ENCODE data around the gene PLXNA4.

PLXNA4 gene

DNA sequence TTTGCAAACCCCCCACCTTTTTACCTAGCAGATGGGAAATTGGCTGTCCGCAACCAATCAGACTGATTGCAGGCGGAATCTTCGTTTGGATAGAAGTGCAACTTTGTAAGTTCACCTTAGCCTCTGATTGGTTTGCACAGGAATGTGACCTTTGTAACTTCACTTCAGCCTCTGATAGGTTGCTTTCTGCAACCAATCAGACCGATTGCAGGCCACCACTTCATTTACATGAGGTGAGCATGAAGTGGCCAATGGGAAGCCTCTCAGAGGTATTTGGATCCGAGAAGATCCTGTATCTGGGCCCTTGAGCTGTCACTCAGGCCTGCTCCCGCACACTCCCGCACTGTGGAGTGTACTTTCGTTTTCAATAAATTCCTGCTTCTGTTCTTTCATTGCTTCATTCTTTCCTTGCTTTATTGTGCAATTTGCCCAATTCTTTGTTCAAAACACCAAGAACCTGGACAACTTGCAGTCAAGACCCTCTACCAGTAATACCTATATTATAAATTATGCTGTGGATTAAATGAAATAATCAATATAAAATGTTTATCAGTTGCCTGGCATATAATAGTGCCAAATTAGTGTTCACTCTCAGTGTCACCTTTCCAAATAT, 491.4 kb downstream of the PLXNA4 start:
- no peak for ATAC-seq

DNA sequence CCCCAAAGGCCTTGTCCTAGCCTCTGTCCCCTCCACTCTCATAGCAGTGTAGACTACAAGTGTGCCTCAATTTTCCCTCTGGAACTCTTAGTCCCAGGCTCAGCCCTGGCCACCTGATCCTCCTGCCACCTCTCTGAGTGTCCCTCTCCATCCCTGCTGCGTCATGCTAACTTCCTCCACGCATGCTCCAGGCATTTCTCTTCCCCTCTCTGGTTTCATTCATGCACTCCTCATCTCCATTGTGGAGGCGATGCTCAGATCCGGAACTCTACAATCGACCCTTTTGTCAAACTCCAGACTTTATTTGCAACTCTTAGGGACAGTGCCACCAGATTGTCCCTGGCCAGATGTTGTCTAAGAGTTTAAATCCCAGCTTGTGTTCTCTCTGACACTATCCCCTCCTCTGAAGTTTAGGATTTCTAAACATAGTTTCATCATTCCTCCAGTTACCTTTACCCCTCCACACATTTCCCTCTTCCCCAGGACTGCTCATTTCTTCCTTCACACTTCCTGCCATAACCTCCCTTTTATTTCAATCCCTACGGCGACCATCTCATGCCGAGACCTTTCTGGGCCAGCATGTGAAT, 492.6 kb downstream of the PLXNA4 start:
- DNase-seq: no peak
- ATAC-seq: no peak

More for the DNA sequence above, 491.4 kb downstream of the PLXNA4 start:
- DNase-seq: no peak

DNA sequence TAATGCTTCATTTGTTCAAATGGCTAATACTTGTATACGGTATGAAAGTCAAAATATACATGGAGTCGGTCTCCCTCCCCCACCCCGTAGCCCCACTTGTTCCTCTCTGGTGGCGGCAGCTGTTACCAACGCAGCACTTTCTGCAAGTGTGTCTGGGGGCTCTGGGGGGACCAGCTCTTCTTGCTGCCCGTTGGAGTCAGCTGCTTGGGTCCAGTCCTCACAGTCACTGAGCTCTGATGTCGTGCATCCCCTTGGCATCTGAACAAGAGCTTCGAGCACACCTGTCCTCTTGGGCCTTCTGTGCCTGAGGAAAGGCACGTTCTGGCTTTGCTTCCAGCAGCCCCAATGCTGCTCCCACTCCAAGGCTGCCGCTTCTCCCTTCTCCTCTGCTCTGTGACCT, 493.1 kb downstream of the PLXNA4 start:
- no peak for ATAC-seq
- no peak for DNase-seq

- no peak for DNase-seq
- ATAC-seq: no peak
Observed at GRCh38 chr7:132082394-132082793, 493.9 kb downstream of the PLXNA4 start.

DNA sequence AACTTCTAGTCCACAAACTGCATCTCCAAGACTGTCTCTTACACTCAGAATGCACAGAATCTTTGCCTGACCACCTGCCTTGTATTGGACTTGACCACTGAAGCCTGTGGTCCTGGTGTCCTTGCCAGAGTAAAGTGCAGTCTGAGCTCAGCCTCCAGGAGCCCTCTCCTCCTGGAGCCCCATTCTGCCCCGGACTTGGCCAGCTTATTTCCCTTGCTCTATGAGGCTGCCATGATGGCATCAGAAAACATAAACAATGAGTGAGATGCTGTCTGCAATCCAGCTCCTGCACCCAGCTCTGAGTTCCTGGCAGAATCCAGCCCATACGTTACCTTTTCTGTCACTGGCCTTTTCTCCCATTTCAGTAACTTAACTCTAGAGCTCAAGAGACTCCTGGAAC, 494.6 kb downstream of the PLXNA4 start:
- no peak for DNase-seq
- ATAC-seq: no peak

- ATAC-seq (no peak), DNase-seq (no peak)
Observed at GRCh38 chr7:132080967-132081668, 495.2 kb downstream of the PLXNA4 start.

- no peak for ATAC-seq
Observed at GRCh38 chr7:132080467-132080866, 495.8 kb downstream of the PLXNA4 start.

GRCh38 chr7:132078891-132079735, 497.2 kb downstream of the PLXNA4 start:
- ATAC-seq (no peak), DNase-seq (no peak)

More at GRCh38 chr7:132080467-132080866, 495.8 kb downstream of the PLXNA4 start:
- DNase-seq: no peak

- DNase-seq (no peak), ATAC-seq (no peak)
Observed at GRCh38 chr7:132077971-132078685, 498.1 kb downstream of the PLXNA4 start.

DNA sequence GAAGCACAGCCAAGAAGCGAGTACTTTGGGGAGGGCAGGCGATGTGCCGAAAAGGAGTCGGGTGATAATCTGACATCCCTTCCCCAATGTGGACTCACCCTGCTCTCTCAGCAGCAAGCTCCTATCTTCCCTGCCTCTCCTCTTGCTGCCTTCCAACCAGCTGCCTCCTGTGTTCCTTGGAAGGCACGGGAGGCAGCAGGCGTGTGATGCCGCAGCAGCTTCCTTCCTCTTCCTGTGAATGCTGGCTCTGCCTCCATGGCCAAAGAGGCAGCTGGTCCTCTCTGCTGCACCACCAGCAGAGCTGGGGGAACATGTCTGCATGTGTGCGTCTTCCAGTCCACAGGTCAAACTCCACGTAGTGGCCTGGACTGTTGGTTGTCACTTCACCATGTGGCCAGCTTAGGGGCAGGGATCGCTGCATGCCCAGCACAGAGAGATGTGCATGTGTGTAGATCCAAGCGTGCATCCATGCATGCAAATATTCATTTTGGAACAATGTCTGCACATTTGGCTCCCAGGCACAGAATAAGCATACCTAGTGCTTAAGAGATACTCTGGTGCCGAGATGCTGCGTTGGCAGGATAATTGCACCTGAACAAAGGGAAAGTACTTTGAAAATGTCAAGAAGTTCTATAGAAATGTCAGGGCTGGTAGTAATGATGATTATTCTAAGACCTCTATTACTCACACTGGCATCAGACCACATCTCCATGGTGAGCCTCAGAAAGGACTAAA, 499.8 kb downstream of the PLXNA4 start:
- no peak for ATAC-seq
- DNase-seq: no peak

GRCh38 chr7:132075515-132075914, 500.8 kb downstream of the PLXNA4 start:
- no peak for DNase-seq
- ATAC-seq: no peak

DNA sequence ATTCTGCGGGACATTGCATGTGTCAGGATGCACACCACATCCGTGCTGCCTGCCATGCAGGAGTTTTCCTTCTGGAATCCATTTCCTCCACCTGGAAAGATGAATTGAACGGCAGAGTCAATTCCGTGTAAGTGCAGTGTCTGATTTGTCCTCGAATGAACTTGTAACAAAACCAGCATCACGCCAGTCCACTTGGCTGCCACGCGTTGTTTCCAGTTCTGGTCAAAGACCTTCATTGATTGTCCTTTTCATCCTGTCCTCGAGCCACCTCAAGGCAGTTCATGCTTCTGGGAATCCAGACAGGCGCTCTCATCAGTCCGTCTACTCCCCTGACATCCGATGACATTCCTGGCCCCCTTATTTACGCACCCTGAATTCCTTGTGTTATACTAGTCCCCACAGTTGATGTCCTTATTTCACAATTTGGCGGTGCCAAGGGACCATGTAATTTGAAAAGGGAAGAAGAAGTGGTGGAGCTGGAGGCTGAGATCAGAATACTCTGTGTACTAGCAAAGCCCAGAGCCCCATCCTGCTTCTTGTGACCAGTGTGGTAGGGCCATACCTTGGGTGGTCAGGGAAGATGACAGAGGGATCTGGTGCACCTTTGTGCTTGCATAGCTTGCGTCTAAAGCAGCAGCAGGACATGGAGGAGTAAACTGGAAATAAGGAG, 502.2 kb downstream of the PLXNA4 start:
- DNase-seq (no peak), ATAC-seq (no peak)
